ENCODE data around the gene PTH. TPM values are rescaled to one million over a fixed set of nuclear protein-coding genes. Genes with fewer than 3 reads are reported as not detected.

Gene PTH
- total and polyA plus RNA-seq, 12 donors: not detected

DNA sequence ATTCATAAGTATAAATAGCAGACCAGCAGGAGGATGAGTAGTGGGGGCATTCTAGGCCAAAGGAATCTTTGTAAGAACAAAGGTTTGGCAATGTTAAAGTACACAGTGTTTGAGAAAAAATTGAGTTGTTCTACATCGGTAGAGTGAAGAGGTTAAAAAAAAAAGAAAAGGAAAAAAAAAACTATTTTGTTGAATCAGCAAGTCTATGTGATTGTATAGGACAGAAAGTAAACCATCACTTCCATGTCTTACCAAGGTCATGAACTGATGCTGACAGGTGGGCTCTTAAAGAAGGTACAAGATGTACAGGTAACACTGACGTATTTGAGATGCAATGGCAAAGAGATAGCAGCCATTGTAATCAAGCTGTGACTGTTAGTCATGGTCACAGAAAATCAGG is 29.5 kb upstream of the PTH start:
- H3K27me3 ChIP-seq: no peaks in the 10 kb centered on the region
- TF ChIP-seq, protein P1, sequence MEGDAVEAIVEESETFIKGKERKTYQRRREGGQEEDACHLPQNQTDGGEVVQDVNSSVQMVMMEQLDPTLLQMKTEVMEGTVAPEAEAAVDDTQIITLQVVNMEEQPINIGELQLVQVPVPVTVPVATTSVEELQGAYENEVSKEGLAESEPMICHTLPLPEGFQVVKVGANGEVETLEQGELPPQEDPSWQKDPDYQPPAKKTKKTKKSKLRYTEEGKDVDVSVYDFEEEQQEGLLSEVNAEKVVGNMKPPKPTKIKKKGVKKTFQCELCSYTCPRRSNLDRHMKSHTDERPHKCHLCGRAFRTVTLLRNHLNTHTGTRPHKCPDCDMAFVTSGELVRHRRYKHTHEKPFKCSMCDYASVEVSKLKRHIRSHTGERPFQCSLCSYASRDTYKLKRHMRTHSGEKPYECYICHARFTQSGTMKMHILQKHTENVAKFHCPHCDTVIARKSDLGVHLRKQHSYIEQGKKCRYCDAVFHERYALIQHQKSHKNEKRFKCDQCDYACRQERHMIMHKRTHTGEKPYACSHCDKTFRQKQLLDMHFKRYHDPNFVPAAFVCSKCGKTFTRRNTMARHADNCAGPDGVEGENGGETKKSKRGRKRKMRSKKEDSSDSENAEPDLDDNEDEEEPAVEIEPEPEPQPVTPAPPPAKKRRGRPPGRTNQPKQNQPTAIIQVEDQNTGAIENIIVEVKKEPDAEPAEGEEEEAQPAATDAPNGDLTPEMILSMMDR (IDR thresholded peaks at IDR 0.05): no peak
- no peaks in the 10 kb centered on the region for H3K36me3 ChIP-seq
- H3K27ac ChIP-seq: no peak overlapping the region
- no peaks in the 10 kb centered on the region for H3K4me1 ChIP-seq
- no peak overlapping the region for H3K4me3 ChIP-seq
- ATAC-seq (no peak), DNase-seq (no peak)
- 74 to 76% methylated on average over 2 of the region's 2 CpGs for WGBS, 2 donors
- intact Hi-C loops (cut with DNase I): no loop called here
- peaks cover 0 to 7% (median 0%) of the 10 kb centered on the region in 11 donors for H3K9me3 ChIP-seq

DNA sequence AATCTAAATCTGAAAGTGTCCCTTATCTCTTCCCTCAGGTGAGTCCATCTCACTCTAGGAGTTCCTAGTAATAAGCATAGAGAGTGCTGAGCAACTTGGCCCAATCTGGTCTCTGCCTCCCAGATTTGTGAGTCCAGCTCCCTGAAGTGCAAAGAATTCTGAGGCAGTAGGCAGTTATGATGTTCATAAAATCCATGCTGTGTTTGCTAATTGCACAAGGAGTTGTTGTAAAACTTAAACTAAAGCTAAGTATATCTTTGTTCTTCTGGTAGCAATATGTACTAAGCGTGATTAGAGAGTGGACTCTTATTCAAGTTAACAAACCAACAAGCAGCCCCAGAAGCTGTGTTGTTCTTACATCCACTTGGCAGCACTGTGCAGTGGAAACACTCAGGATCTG is 7.6 kb upstream of the PTH start:
- ATAC-seq (no peak), DNase-seq (no peak)
- intact Hi-C loops (cut with DNase I): no loop called here
- Histone ChIP-seq H3K36me3 (no peaks in the 10 kb centered on the region), H3K27ac (no peak overlapping the region), H3K27me3 (peaks cover 0 to 20% (median 5%) of the 10 kb centered on the region in 7 donors), H3K4me3 (no peak overlapping the region), H3K9me3 (no peaks in the 10 kb centered on the region), H3K4me1 (no peaks in the 10 kb centered on the region)
- TF ChIP-seq, protein P1 (IDR thresholded peaks at IDR 0.05): no peak
- 90 to 92% methylated on average over 1 of the region's 1 CpG for WGBS, 2 donors

DNA sequence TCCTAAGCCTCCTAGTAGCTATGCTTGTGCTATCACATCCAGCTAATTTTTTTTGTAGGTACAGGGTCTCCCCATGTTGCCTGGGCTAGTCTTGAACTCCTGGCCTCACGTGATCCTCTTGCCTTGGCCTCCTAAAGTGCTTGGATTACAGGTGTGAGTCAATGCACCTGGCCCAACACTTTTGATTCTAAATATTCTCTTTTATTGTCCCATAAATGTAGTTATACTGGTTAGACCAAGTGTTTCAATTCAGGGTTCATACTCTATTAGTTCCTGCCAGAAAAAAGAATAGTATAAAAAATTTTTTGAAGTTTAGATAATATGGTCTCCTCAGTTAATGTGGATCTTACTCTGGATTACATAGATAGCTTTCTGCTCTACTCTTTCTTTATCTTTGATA is 6.7 kb upstream of the PTH start:
- DNase-seq (no peak), ATAC-seq (no peak)
- intact Hi-C loops (cut with DNase I): no loop called here
- Histone ChIP-seq H3K4me1 (no peaks in the 10 kb centered on the region), H3K27me3 (peaks cover 0 to 20% (median 5%) of the 10 kb centered on the region in 7 donors), H3K27ac (no peak overlapping the region), H3K4me3 (no peak overlapping the region), H3K36me3 (no peaks in the 10 kb centered on the region), H3K9me3 (no peaks in the 10 kb centered on the region)
- TF ChIP-seq, protein P1 (IDR thresholded peaks at IDR 0.05): no peak
- WGBS, 2 donors: 62 to 86% methylated on average over 1 of the region's 1 CpG

DNA sequence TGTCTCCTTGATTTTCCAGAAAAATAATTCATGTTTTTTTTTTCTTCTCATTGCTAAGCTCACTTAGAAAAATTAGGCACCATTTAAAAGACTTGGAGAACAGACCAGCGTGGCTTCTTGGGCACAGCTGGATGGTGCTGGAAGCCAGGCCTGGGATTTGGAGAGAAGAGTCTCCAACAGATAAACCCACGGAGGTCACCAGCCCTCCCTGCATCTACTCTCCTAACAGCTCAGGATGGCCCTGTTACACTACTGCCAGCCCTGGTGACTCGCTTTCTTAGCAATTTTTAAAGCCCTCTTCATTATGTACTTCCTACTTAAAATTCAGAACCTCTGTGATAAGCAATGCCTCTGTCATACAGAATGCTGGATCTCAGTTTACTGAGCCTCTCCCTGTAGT is 1.7 kb downstream of the PTH start:
- H3K4me3 ChIP-seq: no peak overlapping the region
- H3K36me3 ChIP-seq: no peaks in the 10 kb centered on the region
- no peaks in the 10 kb centered on the region for H3K4me1 ChIP-seq
- H3K9me3 ChIP-seq: no peaks in the 10 kb centered on the region
- no peak for DNase-seq
- WGBS, 2 donors: 45 to 50% methylated on average over 3 of the region's 3 CpGs
- peaks cover 0 to 13% (median 2%) of the 10 kb centered on the region in 7 donors for H3K27me3 ChIP-seq
- H3K27ac ChIP-seq: no peak overlapping the region
- TF ChIP-seq, protein P1 (IDR thresholded peaks at IDR 0.05): no peak
- ATAC-seq: no peak
- intact Hi-C loops (cut with DNase I): no loop called here

All from heart right ventricle (tissue), 16 donors.